IMR-90 (cell line): ENCODE data around the gene DDOST. TPM values are rescaled to one million over a fixed set of nuclear protein-coding genes. Genes with fewer than 3 reads are reported as not detected.

Experiments used
- ATAC-seq: fragments of 200-7000 bp; cut with Tn5 transposase; 2 replicates; pipeline ENCODE4 v1.9.1; 2020; ENCODE audit warnings: low read depth, mild to moderate bottlenecking, moderate library complexity
- BruUV-seq: library from RNA; stranded (reverse); fragments of 400-500 nt; replicated peaks from 2 replicates; lab custom pipeline; 2021; lab: Mats Ljungman, UMichigan
- CTCF ChIA-PET: fragments of 300-600 bp; formaldehyde crosslinking; extraction: SDS; loops from one replicate; lab custom pipeline; 2021; ENCODE audit warnings: antibody characterized with exemption; lab: Yijun Ruan, JAX
- POLR2A ChIA-PET: fragments of 300-600 bp; sonication (Branson Sonifier 250); formaldehyde crosslinking; loops from one replicate; lab custom pipeline; 2022; ENCODE audit warnings: antibody characterized with exemption; ENCODE audit not compliant: unreplicated experiment; lab: Charles Lee
- DNase-seq: peaks from one replicate; pipeline ENCODE4 v3.0.0; 2013
- H2AFZ ChIP-seq: replicated peaks from 2 replicates; pipeline ENCODE3; 2013; ENCODE audit warnings: low read length, mild to moderate bottlenecking; ENCODE audit not compliant: poor library complexity
- H2AK5ac ChIP-seq: 2 replicates; pipeline ENCODE4 v1.6.1; 2013; ENCODE audit warnings: low read depth, low read length, inconsistent platforms
- H2AK9ac ChIP-seq: replicated peaks from 2 replicates; pipeline ENCODE3; 2013; ENCODE audit warnings: mild to moderate bottlenecking, low read depth, low read length, moderate library complexity; ENCODE audit not compliant: poor library complexity
- H2BK120ac ChIP-seq: 2 replicates; pipeline ENCODE4 v1.6.1; 2013; ENCODE audit warnings: low read depth, low read length, inconsistent platforms
- H2BK15ac ChIP-seq: 3 replicates; pipeline ENCODE4 v1.6.1; 2013; ENCODE audit warnings: low read depth, low read length, inconsistent platforms
- H2BK20ac ChIP-seq: 2 replicates; pipeline ENCODE4 v1.6.1; 2013; ENCODE audit warnings: low read depth, mild to moderate bottlenecking, inconsistent platforms, low read length, moderate library complexity
- H2BK5ac ChIP-seq: 2 replicates; pipeline ENCODE4 v1.6.1; 2013; ENCODE audit warnings: mild to moderate bottlenecking, low read depth, low read length, inconsistent platforms; ENCODE audit not compliant: poor library complexity, severe bottlenecking
- H3K14ac ChIP-seq: replicated peaks from 2 replicates; pipeline ENCODE4 v1.6.1; 2013; ENCODE audit warnings: low read depth, low read length, inconsistent platforms
- H3K18ac ChIP-seq: 2 replicates; pipeline ENCODE4 v1.6.1; 2013; ENCODE audit warnings: low read depth, low read length, control low read depth
- H3K23ac ChIP-seq: 2 replicates; pipeline ENCODE4 v1.6.1; 2013; ENCODE audit warnings: low read depth, low read length, inconsistent platforms
- H3K27ac ChIP-seq: 2 replicates; pipeline ENCODE4 v1.5.1; 2013; ENCODE audit warnings: mild to moderate bottlenecking, control low read depth, low read length; ENCODE audit not compliant: insufficient read depth
- H3K27me3 ChIP-seq: 2 replicates; pipeline ENCODE4 v1.6.1; 2013; ENCODE audit warnings: low read length; ENCODE audit not compliant: control insufficient read depth, insufficient read depth
- H3K36me3 ChIP-seq: 2 replicates; pipeline ENCODE4 v1.6.1; 2013; ENCODE audit warnings: low read length, mixed read lengths; ENCODE audit not compliant: control insufficient read depth, insufficient read depth
- H3K4ac ChIP-seq: 2 replicates; pipeline ENCODE4 v1.6.1; 2013; ENCODE audit warnings: low read depth, low read length, inconsistent platforms
- H3K4me1 ChIP-seq: 2 replicates; pipeline ENCODE4 v1.6.1; 2013; ENCODE audit warnings: low read length, mixed read lengths; ENCODE audit not compliant: control insufficient read depth, insufficient read depth
- H3K4me2 ChIP-seq: 2 replicates; pipeline ENCODE4 v1.6.1; 2013; ENCODE audit warnings: low read depth, mild to moderate bottlenecking, control low read depth, low read length, moderate library complexity
- H3K4me3 ChIP-seq: 2 replicates; pipeline ENCODE4 v1.5.1; 2013; ENCODE audit warnings: low read depth, mild to moderate bottlenecking, control low read depth, low read length, moderate library complexity; ENCODE audit not compliant: insufficient read depth
- H3K56ac ChIP-seq: 2 replicates; pipeline ENCODE4 v1.6.1; 2013; ENCODE audit warnings: low read length, inconsistent platforms; ENCODE audit not compliant: insufficient read depth; ENCODE audit errors: extremely low read depth
- H3K79me1 ChIP-seq, 2 experiments: 2 replicates each; pipeline ENCODE4 v1.6.1; 2013; ENCODE audit warnings: low read length in 2 of 2, inconsistent platforms in 1 of 2, low read depth in 1 of 2
- H3K9ac ChIP-seq: 2 replicates; pipeline ENCODE4 v1.6.1; 2013; ENCODE audit warnings: low read depth, low read length, control low read depth
- H3K9me1 ChIP-seq: 2 replicates; pipeline ENCODE4 v1.6.1; 2013; ENCODE audit warnings: low read length, inconsistent platforms; ENCODE audit not compliant: insufficient read depth
- H3K9me3 ChIP-seq: 2 replicates; pipeline ENCODE4 v1.6.1; 2013; ENCODE audit warnings: low read length; ENCODE audit not compliant: control insufficient read depth, insufficient read depth
- H4K20me1 ChIP-seq: 2 replicates; pipeline ENCODE4 v1.6.1; 2013; ENCODE audit warnings: low read length, inconsistent platforms; ENCODE audit not compliant: insufficient read depth
- H4K5ac ChIP-seq: 2 replicates; pipeline ENCODE4 v1.6.1; 2013; ENCODE audit warnings: mild to moderate bottlenecking, low read depth, low read length, control low read depth
- H4K8ac ChIP-seq, 2 experiments: 2 replicates each; pipeline ENCODE4 v1.6.1; 2013; ENCODE audit warnings: low read depth in 2 of 2, low read length in 2 of 2, control low read depth in 1 of 2, inconsistent platforms in 1 of 2
- H4K91ac ChIP-seq: 2 replicates; pipeline ENCODE4 v1.6.1; 2013; ENCODE audit warnings: low read depth, low read length, inconsistent platforms; ENCODE audit not compliant: insufficient read depth
- CHD1 ChIP-seq: IDR thresholded peaks from 2 replicates; pipeline ENCODE4 v1.6.1; 2012; ENCODE audit warnings: low read depth, low read length, improper control_type of control experiment
- ELK1 ChIP-seq: fragments of 150-350 bp; IDR thresholded peaks from 2 replicates; pipeline ENCODE4 v1.6.1; 2016; ENCODE audit warnings: low read depth, mild to moderate bottlenecking, low read length, moderate library complexity, borderline replicate concordance
- MXI1 ChIP-seq: IDR thresholded peaks from 2 replicates; pipeline ENCODE4 v1.6.1; 2012; ENCODE audit warnings: low read depth, mild to moderate bottlenecking, low read length, moderate library complexity, borderline replicate concordance
- RAD21 ChIP-seq: IDR thresholded peaks from 2 replicates; pipeline ENCODE4 v1.6.1; 2012; ENCODE audit warnings: low read length, improper control_type of control experiment
- RCOR1 ChIP-seq: IDR thresholded peaks from 2 replicates; pipeline ENCODE4 v1.6.1; 2012; ENCODE audit warnings: mild to moderate bottlenecking, low read length, improper control_type of control experiment; ENCODE audit not compliant: insufficient replicate concordance
- RFX5 ChIP-seq: IDR thresholded peaks from 2 replicates; pipeline ENCODE4 v1.8.0; 2012; ENCODE audit warnings: low read depth, mild to moderate bottlenecking, low read length, moderate library complexity
- SMC3 ChIP-seq: fragments of 150-350 bp; IDR thresholded peaks from 2 replicates; pipeline ENCODE4 v1.6.1; 2016; ENCODE audit warnings: low read depth, mild to moderate bottlenecking, antibody characterized with exemption, low read length, moderate library complexity
- WGBS, 2 experiments: methylation state at CpG; one replicate each; pipeline versions ENCODE4 v1.1.5 to v1.1.7; 2013; ENCODE audit warnings: missing lambda C conversion rate in 2 of 2; ENCODE audit not compliant: insufficient read length in 1 of 2; ENCODE audit errors: extremely low coverage in 2 of 2; 5-methylcytosine and 5-hydroxymethylcytosine counted together
- dilution Hi-C: fragments of 300-500 bp; cut with HindIII; formaldehyde crosslinking; loops from one replicate; pipeline ENCODE4 v1.14.3; 2018; ENCODE audit warnings: low sequenced_read_pairs; ENCODE audit not compliant: unreplicated experiment
- in situ Hi-C: fragments of 300-500 bp; cut with MboI; formaldehyde crosslinking; loops from 3 replicates; pipeline ENCODE4 v1.14.3; 2019; ENCODE audit warnings: low sequenced_read_pairs, inconsistent platforms, mixed read lengths
- intact Hi-C: fragments of 100-400 bp; cut with micrococcal nuclease; formaldehyde crosslinking; loops from 2 replicates; pipeline ENCODE4 v1.10.0; 2022
- polyA plus RNA-seq, 3 experiments: library from polyadenylated mRNA; depleted of rRNA; stranded (reverse); fragments of >200 nt; gene quantifications; 2 replicates each; pipeline ENCODE4 v1.2.3, GENCODE V29; 2012; ENCODE audit warnings: low replicate concordance in 1 of 3
- total RNA-seq: library from RNA; depleted of rRNA; stranded (reverse); fragments of >200 nt; gene quantifications from 2 replicates; pipeline ENCODE4 v1.2.3, GENCODE V29; 2012

DDOST gene
- total and polyA plus RNA-seq, 2 of the 4 experiments (the other 2 are of a cell fraction): 179 to 477 TPM

DNA sequence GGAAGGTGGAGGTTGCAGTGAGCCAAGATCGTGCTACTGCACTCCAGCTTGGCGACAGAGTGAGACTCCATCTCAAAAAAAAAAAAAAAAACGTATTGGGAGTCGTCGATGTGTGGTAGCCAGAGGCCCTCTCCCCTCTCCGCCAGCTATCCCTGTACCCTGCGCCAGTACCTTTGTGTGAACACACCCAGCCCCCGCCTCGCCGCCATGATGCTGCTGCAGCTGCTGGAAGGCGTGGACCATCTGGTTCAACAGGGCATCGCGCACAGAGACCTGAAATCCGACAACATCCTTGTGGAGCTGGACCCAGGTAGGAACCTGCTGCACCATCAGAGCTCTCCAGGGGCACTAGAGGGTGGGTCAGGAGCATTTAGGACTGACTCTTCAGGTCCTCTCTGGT is 15.8 kb downstream of the DDOST start:
- TF ChIP-seq RAD21 (no peak), CHD1 (no peak), RFX5 (no peak), MXI1 (no peak), RCOR1 (no peak), ELK1 (no peak), SMC3 (no peak)
- no peak for DNase-seq
- POLR2A ChIA-PET: no interaction called here

More for the DNA sequence above, 15.8 kb downstream of the DDOST start:
- Histone ChIP-seq H2AK9ac (no peak overlapping the region), H2BK15ac (no peak overlapping the region), H3K18ac (no peak overlapping the region), H3K4ac (no peak overlapping the region), H4K20me1 (no peaks in the 10 kb centered on the region; the same call in 1 of the 2 replicates), H2BK20ac (no peak overlapping the region), H3K14ac (no peak overlapping the region), H3K9me3 (no peaks in the 10 kb centered on the region), H3K27ac (no peak overlapping the region), H3K4me1 (no peaks in the 10 kb centered on the region), H3K27me3 (no peaks in the 10 kb centered on the region), H2AK5ac (no peak overlapping the region), H4K8ac (no peak overlapping the region), H3K4me2 (no peak overlapping the region), H2AFZ (no peak overlapping the region), H2BK5ac (no peak overlapping the region), H3K9me1 (no peaks in the 10 kb centered on the region), H3K23ac (no peak overlapping the region), H4K91ac (no peak overlapping the region), H3K36me3 (peaks cover 52% of the 10 kb centered on the region), H3K4me3 (no peak overlapping the region), H3K9ac (no peak overlapping the region), H3K56ac (no peak overlapping the region), H3K79me1 (no peaks in the 10 kb centered on the region; a peak in 1 of 4 replicates), H4K5ac (no peak overlapping the region), H2BK120ac (no peak overlapping the region)
- intact Hi-C loops: no loop called here
- no peak for ATAC-seq
- CTCF ChIA-PET: no interaction called here
- no TSS peak for BruUV-seq
- dilution Hi-C loops: no loop called here
- in situ Hi-C loops: loop anchor here (25.0 kb wide), 1 partner anchor 433 kb away; no protein-coding TSS in a partner anchor
- WGBS, 2 experiments: 94% methylated on average over 3 of the region's 14 CpGs; no CpG with 5 or more reads in 1 of the 2 experiments
